Measurements from ENCODE around the gene TMED5. TPM values are rescaled to one million over a fixed set of nuclear protein-coding genes. Genes with fewer than 3 reads are reported as not detected.
"Not testable (repeated sequence)": the region's sequence is repeated elsewhere in the genome, so short reads cannot be mapped to it uniquely, and the experiment has no call there.

Gene TMED5
- total RNA-seq, 4 donors from 2014 or later, result 23.9 to 34.4 (median 26.9) TPM

DNA sequence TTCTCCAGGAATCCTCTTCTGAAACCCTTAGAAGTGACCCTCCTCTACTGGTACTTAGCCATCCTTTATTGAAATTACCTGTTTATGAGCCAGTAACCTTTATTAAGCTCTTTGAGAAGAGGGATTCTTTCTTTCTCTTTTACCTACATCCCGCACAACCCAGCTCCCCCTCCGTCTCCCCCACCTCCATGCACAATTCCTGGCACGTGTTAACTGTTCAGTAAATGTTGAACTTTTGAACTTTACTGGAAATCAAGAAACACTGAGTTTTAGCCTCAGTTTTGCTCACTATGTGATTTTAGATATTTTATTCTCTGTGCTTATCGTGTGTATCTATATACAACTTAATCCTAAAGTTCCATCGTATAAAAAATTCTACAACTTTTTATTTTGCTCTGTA is 1.8 kb downstream of the TMED5 start:
- no peak for DNase-seq (ENCODE audit: low spot score in 2 of 2)
- intact Hi-C loops (cut with DNase I; ENCODE audit: low total_unique reads), result no loop called here
- no peak overlapping the region for H3K4me3 ChIP-seq (ENCODE audit: low read depth, poor library complexity, severe bottlenecking)
- WGBS, 2 donors, result 35 to 41% methylated on average over 5 of the region's 5 CpGs
- TF ChIP-seq POLR2A (IDR thresholded peaks at IDR 0.05), result no peak
- TF ChIP-seq, protein P1, sequence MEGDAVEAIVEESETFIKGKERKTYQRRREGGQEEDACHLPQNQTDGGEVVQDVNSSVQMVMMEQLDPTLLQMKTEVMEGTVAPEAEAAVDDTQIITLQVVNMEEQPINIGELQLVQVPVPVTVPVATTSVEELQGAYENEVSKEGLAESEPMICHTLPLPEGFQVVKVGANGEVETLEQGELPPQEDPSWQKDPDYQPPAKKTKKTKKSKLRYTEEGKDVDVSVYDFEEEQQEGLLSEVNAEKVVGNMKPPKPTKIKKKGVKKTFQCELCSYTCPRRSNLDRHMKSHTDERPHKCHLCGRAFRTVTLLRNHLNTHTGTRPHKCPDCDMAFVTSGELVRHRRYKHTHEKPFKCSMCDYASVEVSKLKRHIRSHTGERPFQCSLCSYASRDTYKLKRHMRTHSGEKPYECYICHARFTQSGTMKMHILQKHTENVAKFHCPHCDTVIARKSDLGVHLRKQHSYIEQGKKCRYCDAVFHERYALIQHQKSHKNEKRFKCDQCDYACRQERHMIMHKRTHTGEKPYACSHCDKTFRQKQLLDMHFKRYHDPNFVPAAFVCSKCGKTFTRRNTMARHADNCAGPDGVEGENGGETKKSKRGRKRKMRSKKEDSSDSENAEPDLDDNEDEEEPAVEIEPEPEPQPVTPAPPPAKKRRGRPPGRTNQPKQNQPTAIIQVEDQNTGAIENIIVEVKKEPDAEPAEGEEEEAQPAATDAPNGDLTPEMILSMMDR (IDR thresholded peaks at IDR 0.05), result no peak

DNA sequence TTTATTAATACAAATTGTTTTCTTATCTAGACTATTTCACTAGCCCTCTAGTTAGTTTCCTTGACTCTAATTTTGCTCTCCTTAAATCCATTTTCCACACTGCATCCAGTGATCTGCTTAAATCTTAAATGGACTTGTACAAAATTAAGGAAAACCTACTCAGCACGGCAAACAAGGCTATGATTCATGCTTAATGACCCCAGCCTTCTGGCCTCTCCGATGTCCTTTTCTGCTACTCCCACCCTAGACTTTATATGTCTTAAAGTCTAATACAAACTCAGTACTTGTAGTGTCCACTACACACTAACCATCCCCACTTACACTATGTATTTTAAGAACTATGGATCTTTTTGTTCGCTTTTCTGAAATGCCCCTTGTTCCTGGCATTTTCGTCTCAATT is 2.2 kb downstream of the TMED5 start:
- no peak for DNase-seq (ENCODE audit: low spot score in 2 of 2)
- TF ChIP-seq, protein P1 (IDR thresholded peaks at IDR 0.05), result no peak
- TF ChIP-seq POLR2A (IDR thresholded peaks at IDR 0.05), result no peak
- 41 to 47% methylated on average over 4 of the region's 4 CpGs for WGBS, 2 donors
- intact Hi-C loops (cut with DNase I; ENCODE audit: low total_unique reads), result no loop called here
- no peak overlapping the region for H3K4me3 ChIP-seq (ENCODE audit: low read depth, poor library complexity, severe bottlenecking)

DNA sequence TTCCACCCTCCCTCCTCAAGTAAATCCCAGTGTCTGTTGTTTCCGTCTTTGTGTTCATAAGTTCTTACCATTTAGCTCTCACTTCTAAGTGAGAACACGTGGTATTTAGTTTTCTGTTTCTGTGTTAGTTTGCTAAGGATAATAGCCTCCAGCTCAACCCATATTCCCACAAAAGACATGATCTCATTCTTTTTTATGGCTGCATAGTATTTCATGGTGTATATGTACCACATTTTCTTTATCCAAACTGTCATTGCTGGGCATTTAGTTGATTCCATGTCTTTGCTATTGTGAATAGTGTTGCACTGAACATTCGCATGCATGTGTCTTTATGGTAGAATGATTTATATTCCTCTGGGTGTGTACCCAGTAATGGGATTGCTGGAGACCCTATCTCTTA is 5.6 kb downstream of the TMED5 start:
- WGBS, 2 donors, result 98 to 99% methylated on average over 3 of the region's 3 CpGs
- DNase-seq (ENCODE audit: low spot score in 2 of 2); intact Hi-C loops (cut with DNase I; ENCODE audit: low total_unique reads); H3K4me3 ChIP-seq (ENCODE audit: low read depth, poor library complexity, severe bottlenecking): not testable (repeated sequence)

GRCh38 chr1:93172778-93173177 is 7.4 kb downstream of the TMED5 start:
- TF ChIP-seq POLR2A (IDR thresholded peaks at IDR 0.05), result no peak
- TF ChIP-seq, protein P1 (IDR thresholded peaks at IDR 0.05), result no peak
- DNase-seq (ENCODE audit: low spot score in 2 of 2), result no peak
- intact Hi-C loops (cut with DNase I; ENCODE audit: low total_unique reads), result no loop called here
- H3K4me3 ChIP-seq (ENCODE audit: low read depth, poor library complexity, severe bottlenecking), result no peak overlapping the region
- 43 to 45% methylated on average over 1 of the region's 1 CpG for WGBS, 2 donors

GRCh38 chr1:93171549-93172034 is 8.6 kb downstream of the TMED5 start:
- no peak overlapping the region for H3K4me3 ChIP-seq (ENCODE audit: low read depth, poor library complexity, severe bottlenecking)
- WGBS, 2 donors, result 61 to 72% methylated on average over 1 of the region's 1 CpG
- intact Hi-C loops (cut with DNase I; ENCODE audit: low total_unique reads), result no loop called here
- no peak for DNase-seq (ENCODE audit: low spot score in 2 of 2)
- TF ChIP-seq, protein P1 (IDR thresholded peaks at IDR 0.05), result no peak
- no peak for TF ChIP-seq POLR2A (IDR thresholded peaks at IDR 0.05)

DNA sequence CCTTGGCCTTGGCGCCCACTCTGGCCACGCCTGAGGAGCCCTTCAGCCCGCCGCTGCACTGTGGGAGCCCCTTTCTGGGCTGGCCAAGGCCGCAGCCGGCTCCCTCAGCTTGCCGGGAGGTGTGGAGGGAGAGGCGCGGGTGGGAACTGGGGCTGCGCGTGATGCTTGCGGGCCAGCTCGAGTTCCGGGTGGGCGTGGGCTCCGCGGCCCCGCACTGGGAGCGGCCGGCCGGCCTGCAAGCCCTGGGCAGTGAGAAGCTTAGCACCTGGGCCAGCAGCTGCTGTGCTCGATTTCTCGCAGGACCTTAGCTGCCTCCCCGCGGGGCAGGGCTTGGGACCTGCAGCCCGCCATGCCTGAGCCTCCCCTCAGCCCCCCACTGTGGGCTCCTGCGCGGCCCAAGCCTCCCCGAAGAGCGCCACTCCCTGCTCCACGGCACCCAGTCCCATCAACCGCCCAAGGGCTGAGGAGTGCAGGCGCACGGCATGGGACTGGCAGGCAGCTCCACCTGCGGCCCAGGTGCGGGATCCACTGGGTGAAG is 10.0 kb downstream of the TMED5 start:
- intact Hi-C loops (cut with DNase I; ENCODE audit: low total_unique reads); DNase-seq (ENCODE audit: low spot score in 2 of 2); H3K4me3 ChIP-seq (ENCODE audit: low read depth, poor library complexity, severe bottlenecking): not testable (repeated sequence)
- 97% methylated on average over 32 to 36 of the region's 36 CpGs for WGBS, 2 donors

GRCh38 chr1:93167006-93167405 is 13.2 kb downstream of the TMED5 start:
- intact Hi-C loops (cut with DNase I; ENCODE audit: low total_unique reads), result no loop called here
- TF ChIP-seq POLR2A (IDR thresholded peaks at IDR 0.05), result no peak
- TF ChIP-seq, protein P1 (IDR thresholded peaks at IDR 0.05), result no peak
- no peak overlapping the region for H3K4me3 ChIP-seq (ENCODE audit: low read depth, poor library complexity, severe bottlenecking)
- no peak for DNase-seq (ENCODE audit: low spot score in 2 of 2)

GRCh38 chr1:93165895-93166294 is 14.3 kb downstream of the TMED5 start:
- WGBS, 2 donors, result 93 to 97% methylated on average over 1 of the region's 1 CpG
- H3K4me3 ChIP-seq (ENCODE audit: low read depth, poor library complexity, severe bottlenecking); DNase-seq (ENCODE audit: low spot score in 2 of 2); intact Hi-C loops (cut with DNase I; ENCODE audit: low total_unique reads): not testable (repeated sequence)
